ENCODE data around the gene SRD5A3. TPM values are rescaled to one million over a fixed set of nuclear protein-coding genes. Genes with fewer than 3 reads are reported as not detected.
A peak's percentile ranks its signal among the peaks of the same experiment; 100 is the strongest.

SRD5A3 gene
- 10 to 100 TPM; 12.9 to 15.9 TPM for total RNA-seq

- Mint-ChIP-seq H3K4me3 (peak within 1 kb of the TSS; percentile 83), H3K27ac (peak within 1 kb of the TSS; percentile 91), H3K27me3 (no peaks in the 10 kb centered on the region), H3K4me1 (ENCODE audit: low read depth) (peaks cover 21% of the 10 kb centered on the region), H3K9me3 (peaks cover 4% of the 10 kb centered on the region), H3K36me3 (ENCODE audit: low read depth) (no peaks in the 10 kb centered on the region)
- peak; percentile 98 for TF ChIP-seq CTCF (IDR thresholded peaks at IDR 0.05)
- peak; percentile 89 for ATAC-seq
- POLR2A ChIA-PET, result interaction anchor here (0.7 to 2.7 kb wide), 5 partner anchors 10 to 100 kb away, joined by 4 to 10 read pairs (median 5); partner anchors contain the start of gene TMEM165
- CTCF ChIA-PET, result interaction anchor here (0.6 to 4.8 kb wide), 40 partner anchors 9 to 603 kb away, joined by 3 to 28 read pairs (median 4); partner anchors contain the start of genes CEP135 and TMEM165
- DNase-seq, result peak; percentile 83
- intact Hi-C loops (cut with micrococcal nuclease), result loop anchor here (2.0 to 5.0 kb wide), 2 partner anchors 49 to 206 kb away; partner anchors contain the start of gene TMEM165
Measured at GRCh38 chr4:55345980-55346850, at the start of gene SRD5A3. Gene SRD5A3 (plus strand): TSS chr4:55346242. CDS start chr4:55346337, 95 bp downstream.

- no peaks in the 10 kb centered on the region for H3K9me3 Mint-ChIP-seq
- intact Hi-C loops (cut with micrococcal nuclease), result no loop called here
- CTCF ChIA-PET, result no interaction called here
- no peak for DNase-seq
- H3K27me3 Mint-ChIP-seq, result peaks cover 24% of the 10 kb centered on the region
- POLR2A ChIA-PET, result no interaction called here
- no peaks in the 10 kb centered on the region for H3K4me1 Mint-ChIP-seq (ENCODE audit: low read depth)
- H3K36me3 Mint-ChIP-seq (ENCODE audit: low read depth), result no peaks in the 10 kb centered on the region
- no peak overlapping the region for H3K4me3 Mint-ChIP-seq
- no peak for ATAC-seq
- H3K27ac Mint-ChIP-seq, result no peak overlapping the region
- TF ChIP-seq CTCF (IDR thresholded peaks at IDR 0.05), result no peak
Measured at GRCh38 chr4:55297346-55297745, 48.7 kb upstream of the SRD5A3 start.

GRCh38 chr4:55303760-55304165, 42.3 kb upstream of the SRD5A3 start:
- TF ChIP-seq CTCF (IDR thresholded peaks at IDR 0.05), result no peak
- H3K36me3 Mint-ChIP-seq (ENCODE audit: low read depth), result no peaks in the 10 kb centered on the region
- ATAC-seq, result no peak
- H3K4me3 Mint-ChIP-seq, result no peak overlapping the region
- H3K27ac Mint-ChIP-seq, result no peak overlapping the region
- no peak for DNase-seq
- no peaks in the 10 kb centered on the region for H3K9me3 Mint-ChIP-seq
- no peaks in the 10 kb centered on the region for H3K4me1 Mint-ChIP-seq (ENCODE audit: low read depth)
- peaks cover 18% of the 10 kb centered on the region for H3K27me3 Mint-ChIP-seq
- intact Hi-C loops (cut with micrococcal nuclease), result no loop called here
- ChIA-PET POLR2A (no interaction called here), CTCF (no interaction called here)

GRCh38 chr4:55304303-55304702, 41.7 kb upstream of the SRD5A3 start:
- TF ChIP-seq CTCF (IDR thresholded peaks at IDR 0.05), result no peak
- Mint-ChIP-seq H3K27ac (no peak overlapping the region), H3K9me3 (no peaks in the 10 kb centered on the region), H3K27me3 (peaks cover 15% of the 10 kb centered on the region), H3K36me3 (ENCODE audit: low read depth) (no peaks in the 10 kb centered on the region), H3K4me3 (no peak overlapping the region), H3K4me1 (ENCODE audit: low read depth) (no peaks in the 10 kb centered on the region)
- ATAC-seq (no peak), DNase-seq (no peak)
- ChIA-PET CTCF (no interaction called here), POLR2A (no interaction called here)
- intact Hi-C loops (cut with micrococcal nuclease), result no loop called here

GRCh38 chr4:55308071-55308470, 38.0 kb upstream of the SRD5A3 start:
- Mint-ChIP-seq H3K4me3 (no peak overlapping the region), H3K9me3 (no peaks in the 10 kb centered on the region), H3K27me3 (peaks cover 5% of the 10 kb centered on the region), H3K36me3 (ENCODE audit: low read depth) (no peaks in the 10 kb centered on the region), H3K4me1 (ENCODE audit: low read depth) (no peaks in the 10 kb centered on the region), H3K27ac (no peak overlapping the region)
- ChIA-PET CTCF (interaction anchor here (0.9 kb wide), 1 partner anchor 13 kb away, joined by 3 read pairs; no protein-coding TSS in a partner anchor), POLR2A (no interaction called here)
- intact Hi-C loops (cut with micrococcal nuclease), result no loop called here
- no peak for TF ChIP-seq CTCF (IDR thresholded peaks at IDR 0.05)
- DNase-seq (no peak), ATAC-seq (no peak)
